Lung microvascular endothelial cell (primary cell): ENCODE results near the gene MPG. TPM values are rescaled to one million over a fixed set of nuclear protein-coding genes. Genes with fewer than 3 reads are reported as not detected.

ENCODE experiments used
- DNase-seq, 2 donors: peaks; one replicate each; pipeline versions ENCODE4 v3.0.0 to v3.0.0-alpha.2; 2010; ENCODE audit warnings: low read depth in 2 of 2
- total RNA-seq: library from RNA; depleted of rRNA; stranded (reverse); fragments of >200 nt; gene quantifications from 2 replicates; pipeline ENCODE4 v1.2.1, GENCODE V29; 2014

MPG gene
- total RNA-seq, 1 donor from 2014 or later = 186 TPM

DNA sequence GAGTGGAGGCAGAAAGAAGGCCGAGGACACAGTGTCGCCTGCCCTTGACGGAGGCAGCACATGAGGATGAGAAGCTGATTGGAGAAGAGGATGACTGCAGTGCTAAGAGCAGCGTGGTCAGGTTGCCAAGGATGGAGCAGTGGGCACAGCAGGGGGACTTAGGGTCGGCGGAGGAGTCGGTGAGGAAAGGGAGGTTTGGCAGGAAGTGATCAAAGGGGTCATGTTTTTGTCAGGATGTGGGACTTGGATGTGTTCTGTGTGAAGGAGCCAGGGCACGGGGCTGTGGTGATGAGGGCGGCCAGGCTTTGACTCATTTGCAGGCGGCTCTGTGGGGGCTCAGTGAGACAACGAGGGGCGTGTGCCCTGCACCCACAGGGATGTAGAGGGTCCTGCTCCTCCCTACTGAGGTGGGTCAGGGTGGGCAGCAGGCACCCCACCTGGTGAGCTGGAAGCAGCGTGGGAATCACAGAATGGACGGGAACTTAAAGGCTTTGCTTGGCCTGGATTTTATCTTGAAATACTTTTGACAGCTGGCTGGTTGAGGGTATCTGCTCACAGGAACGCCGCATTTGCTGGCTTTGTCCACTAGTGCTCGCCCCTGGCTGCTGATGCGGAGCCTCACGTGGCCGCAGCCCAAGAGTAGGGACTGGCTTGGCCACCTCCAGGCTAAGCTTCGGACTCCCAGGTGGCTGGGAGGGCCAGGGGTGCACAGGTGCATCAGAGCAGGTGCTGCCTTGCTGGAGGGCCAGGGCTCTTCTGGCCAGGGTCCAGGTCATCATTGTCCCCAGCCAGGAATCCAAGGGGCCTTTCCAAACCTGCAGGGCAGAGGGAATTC, 6.0 kb downstream of the MPG start:
- peak; percentile 55 to 56 for DNase-seq

DNA sequence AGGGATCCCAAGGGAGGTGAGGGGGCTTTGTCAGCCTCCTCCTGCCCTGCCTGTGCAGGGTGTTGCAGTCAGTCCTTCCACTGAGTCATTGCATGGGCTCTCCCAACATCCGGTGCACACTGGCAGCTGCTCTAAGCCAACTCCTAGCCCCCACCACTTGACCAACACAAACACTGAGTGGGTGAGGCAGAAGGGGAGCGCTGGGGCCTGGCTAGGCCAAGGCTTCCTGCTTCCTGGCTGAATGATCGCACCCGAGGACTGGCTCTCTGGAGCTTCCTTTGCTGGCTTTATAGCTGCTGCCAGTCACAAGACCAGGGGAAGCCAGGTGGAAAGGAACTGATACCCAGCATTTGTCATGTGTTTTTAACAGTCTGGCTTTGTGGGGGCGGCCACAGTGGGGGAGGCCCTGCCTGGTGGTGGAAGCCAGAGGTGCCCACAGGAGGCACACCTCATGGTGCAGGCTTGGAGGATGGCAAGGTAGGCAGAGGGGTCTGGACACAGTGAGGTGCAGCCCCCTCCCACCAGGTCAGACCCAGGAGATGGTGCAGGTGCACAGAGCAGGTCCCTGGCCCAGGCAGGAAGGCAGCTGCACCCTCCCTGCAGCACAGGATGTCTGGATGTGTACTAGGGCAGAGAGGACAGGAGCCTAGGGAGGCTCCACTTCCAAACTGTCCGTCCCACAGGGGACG, 6.8 kb downstream of the MPG start:
- DNase-seq = peak; percentile 91 to 95

DNA sequence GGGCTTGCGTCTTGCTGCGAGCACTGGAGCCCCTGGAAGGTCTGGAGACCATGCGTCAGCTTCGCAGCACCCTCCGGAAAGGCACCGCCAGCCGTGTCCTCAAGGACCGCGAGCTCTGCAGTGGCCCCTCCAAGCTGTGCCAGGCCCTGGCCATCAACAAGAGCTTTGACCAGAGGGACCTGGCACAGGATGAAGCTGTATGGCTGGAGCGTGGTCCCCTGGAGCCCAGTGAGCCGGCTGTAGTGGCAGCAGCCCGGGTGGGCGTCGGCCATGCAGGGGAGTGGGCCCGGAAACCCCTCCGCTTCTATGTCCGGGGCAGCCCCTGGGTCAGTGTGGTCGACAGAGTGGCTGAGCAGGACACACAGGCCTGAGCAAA, 7.4 kb downstream of the MPG start:
- DNase-seq = peak; percentile 16 to 22

DNA sequence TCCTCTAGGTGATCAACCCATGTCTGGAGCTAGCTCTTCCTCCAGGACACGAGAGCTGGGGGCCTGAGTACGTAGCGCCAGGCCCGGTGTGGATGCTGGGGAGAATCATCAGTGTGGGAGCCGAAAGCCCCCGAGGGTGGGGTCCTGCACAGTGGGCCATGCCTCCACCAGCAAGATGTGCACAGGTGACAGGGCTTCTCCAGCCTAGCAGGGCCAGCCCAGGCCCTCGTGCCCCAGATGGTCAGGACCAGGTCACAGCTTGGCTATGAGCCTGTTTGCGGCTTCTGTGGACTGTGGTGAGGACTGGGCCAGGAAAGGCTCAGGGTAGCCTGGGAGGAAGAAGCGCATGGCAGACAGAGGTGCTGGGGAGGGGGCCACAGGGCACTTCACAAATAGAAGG, 7.8 kb downstream of the MPG start:
- no peak for DNase-seq

DNA sequence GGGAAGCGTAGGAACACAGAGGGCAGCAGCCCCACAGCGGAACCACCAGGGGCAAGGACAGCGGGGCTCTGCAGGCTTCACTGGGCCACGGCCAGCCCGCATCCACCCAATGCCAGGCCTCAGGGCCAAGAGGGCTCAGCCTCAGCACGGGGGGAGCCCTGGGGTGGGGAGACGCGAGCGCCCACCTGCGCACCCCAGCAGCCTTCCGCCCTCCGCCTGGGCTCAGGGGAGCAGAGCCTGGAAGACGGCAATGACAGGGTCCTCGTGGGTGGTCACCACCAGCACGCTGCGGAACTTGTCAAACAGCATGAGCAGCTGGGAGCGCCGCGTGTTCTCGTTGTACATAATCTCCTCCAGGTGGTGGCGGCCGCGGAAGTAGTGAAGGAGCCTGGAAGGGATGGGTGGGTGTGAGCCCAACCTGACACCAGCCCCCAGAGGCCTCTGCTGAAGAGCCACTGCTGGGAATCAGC, 8.5 kb downstream of the MPG start:
- DNase-seq = no peak

DNA sequence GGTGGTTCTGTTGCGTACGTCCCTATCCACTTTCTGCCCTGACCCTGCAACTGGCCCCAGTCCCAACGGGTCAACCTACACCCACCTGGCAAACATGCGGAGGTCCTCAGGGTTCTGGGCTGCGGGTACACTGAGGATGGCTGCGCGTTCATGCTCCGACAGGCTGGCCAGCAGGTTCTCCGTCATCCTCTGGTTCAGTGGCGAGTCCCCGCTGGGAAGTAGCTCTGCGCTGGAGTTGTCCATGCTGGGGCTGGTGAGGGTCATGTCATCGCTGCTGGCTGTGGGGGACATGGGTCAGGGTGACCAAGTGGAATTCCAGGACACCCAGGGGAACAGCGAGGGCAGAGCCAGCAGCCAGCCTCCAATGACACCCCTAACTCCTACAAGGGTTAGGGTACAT, 10.6 kb downstream of the MPG start:
- DNase-seq = no peak

DNA sequence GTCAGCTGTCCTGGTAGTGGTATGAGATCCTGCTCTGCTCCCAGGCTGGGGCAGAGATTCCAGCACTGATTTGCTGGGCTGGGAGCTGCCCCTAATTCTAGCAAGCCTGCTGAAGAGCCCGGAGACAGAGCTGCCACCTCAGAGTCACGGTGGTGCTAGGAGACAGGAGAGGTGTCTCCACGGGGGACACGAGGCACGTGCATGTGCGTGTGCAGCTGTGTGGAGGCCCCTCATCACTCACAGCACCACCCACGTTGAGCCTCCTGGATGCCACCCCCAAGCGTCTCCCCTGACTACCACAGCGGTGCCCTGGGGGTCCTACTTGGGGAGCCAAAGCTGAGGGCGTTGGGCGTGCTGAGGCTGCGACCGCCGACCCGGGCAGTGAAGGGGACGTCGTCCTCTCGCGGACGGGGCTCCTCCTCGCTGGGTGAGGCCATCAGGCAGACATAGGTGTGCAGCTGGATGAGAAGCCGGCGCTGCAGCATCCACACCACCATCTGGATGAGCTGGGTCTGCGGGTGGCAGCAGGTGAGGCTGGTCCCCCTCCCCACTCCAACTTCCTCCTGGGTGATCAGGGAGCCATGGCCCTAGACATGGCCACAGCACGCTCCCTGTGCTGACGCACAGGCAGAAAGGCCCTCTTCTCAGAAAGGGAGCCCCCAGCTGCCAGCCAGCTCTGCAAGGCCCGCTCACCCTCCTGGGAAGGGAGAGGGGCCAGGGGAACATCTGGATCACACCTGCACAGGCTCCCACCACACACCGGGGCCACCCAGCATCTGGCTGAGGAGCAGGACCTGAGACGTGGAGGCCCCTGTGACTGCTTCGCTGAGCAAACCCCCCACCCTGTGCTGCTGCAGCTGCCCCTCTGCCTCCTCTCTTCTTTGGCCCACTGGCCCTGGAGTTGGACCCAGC, 11.6 kb downstream of the MPG start:
- DNase-seq = no peak

DNA sequence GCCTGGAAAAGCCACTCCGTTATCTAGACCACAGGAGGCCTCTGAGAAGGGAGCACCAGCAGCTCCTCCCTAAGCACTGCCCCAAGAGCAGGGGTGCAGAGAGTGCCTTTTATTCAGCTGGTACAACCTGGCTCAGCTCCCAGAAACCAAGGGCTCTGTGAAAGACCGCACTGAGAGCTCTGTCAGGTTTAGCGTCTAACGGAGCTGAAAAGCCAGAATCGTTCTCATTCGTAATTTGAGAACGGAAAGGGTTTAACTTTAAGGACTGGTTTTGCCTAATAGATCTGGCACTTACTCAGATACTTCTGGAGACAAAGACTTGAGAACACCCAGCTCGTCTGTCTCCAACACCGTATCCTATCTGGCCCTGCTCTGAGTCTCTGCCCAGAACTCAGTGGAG, 13.5 kb downstream of the MPG start:
- DNase-seq = no peak

DNA sequence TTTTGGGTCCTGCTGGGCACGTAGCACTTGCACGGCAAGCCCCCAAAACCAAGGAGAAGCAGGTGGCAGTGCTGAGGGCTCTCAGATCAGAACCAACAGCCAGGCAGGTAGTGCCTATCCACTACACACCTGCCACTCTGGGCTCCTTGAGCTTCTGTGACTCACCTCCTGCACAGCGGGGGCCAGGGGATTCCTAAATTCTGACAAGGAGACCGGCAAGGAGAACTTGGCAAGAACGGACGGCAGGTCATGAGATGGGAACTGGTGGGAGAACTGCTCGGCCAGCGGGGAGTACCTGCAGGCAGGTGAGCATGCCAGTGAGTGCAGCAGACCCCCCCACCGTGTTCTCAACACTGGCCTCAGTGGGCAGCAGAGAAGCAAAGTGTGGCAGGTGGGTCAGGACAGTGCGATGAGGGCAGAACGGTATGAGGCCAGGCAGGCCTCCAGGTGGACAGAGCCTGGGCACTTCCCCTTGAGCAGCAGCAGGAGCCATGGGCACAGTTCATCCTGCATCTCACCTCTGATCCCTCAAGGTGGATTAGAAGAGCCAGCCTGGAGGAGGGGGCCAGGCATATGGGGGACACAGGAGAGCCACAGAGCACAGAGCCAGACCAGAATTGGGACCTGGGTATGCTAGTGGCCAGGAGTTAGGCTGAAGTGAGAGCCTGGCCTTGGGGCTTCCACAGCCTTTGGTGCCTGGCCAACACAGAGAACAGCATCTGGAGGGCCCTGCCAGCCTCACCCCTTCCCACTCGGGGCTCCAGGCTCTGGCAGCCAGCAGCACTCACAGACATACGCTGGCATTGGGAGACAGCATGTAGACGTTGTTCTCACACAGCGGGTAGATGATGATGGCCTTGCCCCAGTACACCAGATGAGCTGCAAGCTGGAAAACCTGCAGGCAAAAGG, 14.7 kb downstream of the MPG start:
- DNase-seq = no peak

DNA sequence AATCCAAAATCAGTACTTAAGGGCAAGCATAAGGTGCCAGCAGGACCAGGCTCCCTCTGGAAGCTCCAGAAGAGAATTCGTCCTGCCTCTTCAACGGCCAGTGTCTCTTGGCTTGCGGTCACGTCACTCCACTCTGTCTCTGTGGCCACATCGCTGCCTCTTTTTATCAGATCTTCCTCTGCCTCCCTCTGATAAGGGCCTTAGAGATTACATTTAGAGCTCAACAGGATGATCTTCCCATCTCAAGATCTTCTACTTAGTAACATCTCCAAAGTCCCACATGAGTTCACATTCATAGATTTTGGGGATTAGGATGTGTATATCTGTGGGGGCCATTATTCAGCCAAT, 16.9 kb downstream of the MPG start:
- DNase-seq = no peak

DNA sequence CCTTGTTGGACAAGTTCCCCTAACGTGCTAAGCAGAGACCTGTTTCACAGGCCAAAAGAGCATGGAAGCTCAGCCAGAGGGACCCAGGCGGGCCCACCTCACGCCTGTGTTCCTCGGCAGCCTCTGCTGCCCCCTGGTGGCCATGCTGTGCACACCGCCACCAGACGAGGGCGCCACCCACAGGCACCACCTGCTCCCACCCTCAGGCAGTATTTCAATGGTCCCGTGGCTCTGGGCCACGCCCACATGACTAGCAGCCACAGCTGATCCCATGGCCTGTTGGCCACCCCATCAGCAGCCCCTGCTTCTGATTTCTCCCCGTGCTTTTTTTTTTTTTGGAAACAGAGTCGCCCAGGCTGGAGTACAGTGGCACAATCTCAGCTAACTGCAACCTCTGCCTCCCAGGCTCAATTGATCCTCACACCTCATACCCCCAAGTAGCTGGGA, 18.9 kb downstream of the MPG start:
- peak; percentile 88 to 93 for DNase-seq

DNA sequence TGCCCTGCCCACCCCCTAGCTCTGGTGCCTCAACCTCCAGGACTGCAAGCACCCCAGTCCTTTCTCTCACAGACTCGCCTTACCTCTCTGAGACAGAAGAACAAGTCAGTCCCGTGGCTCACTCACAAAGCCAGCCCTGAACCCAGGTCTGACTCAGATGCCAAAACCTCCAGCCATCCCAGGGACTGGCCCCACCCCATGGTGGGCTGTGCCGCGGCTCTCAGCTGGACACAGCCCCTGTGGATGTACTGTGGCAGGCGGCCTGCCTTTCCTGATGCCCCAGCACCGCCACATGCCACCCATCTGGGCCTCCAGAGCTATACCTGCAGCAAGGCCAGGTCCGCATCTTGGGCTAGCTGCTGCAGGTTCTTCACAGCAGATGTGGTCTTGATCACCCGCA, 19.8 kb downstream of the MPG start:
- DNase-seq = no peak

DNA sequence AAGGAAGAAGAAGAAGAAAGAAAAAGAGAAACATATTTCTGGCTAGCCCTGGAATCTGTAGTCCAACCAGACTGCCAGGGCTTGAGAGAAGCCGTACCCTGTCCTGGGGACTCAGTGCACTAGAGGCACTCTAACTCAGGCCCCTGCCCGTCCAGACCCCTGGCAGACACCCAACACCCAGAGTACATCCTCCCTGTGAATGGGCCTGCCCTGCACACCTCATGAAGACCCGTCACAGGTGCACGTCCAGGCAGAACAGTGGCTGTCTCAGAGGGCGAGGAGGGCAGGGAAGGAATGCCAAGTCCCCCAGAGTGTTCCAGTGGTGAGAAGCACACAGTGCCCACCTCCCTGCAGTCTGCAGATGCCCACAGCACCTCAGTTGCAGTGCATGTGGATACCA, 23.0 kb downstream of the MPG start:
- no peak for DNase-seq

DNA sequence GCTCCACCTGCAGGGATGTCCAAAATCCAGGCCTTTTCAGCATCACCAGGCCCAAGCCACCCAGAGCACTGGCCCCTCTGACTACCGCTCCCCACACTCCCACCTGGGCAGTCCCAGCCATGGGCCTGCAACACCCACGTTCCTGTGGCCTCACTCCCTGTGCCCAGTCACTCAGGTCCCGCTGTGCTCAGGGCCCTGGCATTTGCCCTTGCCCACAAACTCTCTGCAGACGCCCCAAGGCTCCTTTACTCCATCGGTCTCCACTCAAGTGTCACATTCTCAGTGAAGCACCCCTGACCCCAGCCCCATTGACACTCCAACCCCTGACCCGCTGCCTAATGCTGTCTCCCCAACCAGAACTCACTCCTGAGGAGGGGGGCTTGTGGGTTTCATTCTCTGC, 23.6 kb downstream of the MPG start:
- DNase-seq = no peak

DNA sequence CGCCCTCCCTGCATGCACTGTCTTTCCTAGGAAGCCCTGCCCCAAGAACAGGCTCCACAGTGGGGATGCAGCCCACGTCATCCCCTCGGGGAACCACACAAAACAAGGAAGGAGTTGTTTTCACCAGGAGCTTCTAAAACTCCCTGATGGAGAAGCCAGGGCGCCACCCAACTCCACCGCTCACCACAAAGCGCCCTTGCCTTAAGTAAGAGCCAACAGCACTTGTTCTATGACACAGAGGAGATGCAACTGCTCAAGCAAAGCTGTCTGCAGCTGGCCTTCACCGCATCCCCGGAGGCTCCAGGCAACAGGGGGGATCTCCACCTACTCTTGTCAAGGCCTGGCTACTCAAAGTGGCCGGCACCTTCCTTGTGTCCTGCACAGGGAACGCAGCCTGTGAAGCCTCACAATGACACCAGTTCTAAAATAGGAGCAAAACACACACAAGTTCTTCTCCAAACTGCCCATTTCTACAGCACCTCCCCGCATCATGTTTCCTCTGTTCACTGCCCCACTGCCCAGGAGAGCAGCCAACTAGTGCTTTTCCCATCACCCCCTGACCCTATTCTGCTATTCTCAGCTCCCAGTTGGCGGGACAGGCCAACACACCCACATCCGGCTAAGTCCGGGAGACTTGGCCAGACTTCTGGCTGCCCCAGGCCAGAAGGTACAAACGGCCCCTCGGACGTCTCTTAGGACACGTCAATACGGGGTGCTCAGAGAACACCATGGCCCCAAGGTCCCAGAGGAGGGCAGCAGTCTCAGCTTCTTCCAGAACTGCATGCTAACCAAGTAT, 24.2 kb downstream of the MPG start:
- peak; percentile 74 to 91 for DNase-seq

DNA sequence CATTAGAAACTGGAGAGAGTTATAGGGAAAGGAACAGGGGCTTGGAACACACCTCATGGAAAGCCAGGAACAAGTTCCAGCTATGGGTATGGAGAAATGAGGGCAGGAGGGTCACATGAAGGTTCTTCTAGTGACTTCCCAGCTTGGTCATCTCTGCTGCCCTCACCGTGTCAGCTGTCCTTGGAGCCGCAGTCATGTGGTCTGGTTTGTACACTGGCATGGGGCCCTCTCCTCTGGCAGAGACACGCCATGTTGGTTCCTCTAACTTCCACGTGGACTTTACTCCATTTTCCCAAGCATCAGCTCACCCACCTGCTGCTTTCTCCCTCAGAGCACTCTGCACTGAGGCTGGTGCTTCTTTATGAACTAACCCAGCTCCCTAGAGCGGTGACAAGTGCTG, 26.3 kb downstream of the MPG start:
- no peak for DNase-seq

DNA sequence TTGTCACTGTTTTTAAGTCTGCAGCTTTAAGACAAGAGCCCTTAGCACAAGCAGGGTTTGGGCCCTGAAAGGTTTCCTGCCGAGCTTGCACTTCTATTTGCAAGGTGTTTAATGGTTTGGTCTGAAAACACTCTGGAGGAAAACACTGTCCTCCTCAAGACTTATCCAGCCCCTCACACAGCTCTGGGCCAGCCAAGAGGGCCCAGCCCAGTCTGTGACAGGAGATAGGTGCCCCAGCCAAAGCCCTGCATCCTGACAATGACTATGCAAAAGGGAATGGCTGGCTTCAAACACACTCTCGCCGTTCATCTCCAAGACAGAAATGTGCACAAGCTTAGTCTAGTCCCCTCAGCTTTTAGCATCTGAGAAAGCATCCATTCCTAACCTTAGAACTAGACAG, 26.9 kb downstream of the MPG start:
- DNase-seq = no peak

DNA sequence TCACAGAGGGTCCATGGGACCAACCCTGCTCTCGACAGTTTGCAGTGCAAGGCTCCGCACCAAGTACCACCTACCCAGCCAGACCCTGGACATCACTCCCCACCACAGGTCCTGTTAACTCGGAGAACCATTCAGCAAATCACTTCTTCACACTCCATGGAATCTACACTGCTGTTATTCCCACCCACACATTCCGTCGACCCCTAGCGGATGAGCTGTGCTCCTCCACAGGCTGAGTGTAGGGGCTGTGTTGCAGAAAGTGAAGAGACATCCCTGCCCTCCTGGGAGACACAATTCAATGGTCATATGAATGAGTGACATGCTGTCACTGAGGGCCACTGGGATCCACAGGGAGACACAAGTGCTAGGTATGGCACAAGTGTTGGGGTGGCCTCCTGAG, 27.5 kb downstream of the MPG start:
- DNase-seq = no peak

DNA sequence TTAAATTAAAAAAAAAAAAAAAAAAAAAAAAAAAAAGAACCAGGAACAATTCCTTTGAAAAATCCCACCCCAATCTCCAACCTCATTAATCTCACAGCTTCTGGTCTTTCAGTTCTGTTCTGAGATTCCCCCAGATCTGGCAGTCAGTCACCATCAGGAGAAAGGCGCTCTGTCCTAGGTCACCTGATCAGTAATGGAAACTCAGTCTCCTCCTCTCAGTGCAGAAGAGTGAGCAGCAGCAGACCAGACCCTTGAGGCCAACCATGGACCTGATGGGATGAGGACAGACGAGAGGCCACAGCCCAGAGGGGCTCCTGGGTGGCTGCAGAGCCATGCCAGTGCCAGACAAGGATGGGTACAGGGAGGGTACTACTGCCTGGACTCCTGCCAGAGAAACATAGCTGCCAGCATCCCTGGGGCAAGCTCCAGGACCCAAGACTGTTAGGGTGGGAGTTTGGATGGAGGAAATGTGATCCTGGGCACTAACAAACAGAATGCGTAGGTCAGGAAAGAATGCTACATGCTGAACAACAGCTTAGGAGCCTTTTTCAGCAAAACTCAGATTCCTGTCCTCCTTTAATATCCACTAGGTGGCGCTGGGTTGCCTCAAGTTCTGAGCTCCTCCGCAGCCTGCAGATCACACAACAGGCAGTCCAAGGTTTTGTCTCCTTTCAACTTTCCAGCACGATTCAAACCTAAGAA, 28.7 kb downstream of the MPG start:
- DNase-seq = peak; percentile 83 to 88
